ENCODE data around the gene SLC11A2. TPM values are rescaled to one million over a fixed set of nuclear protein-coding genes. Genes with fewer than 3 reads are reported as not detected.

The SLC11A2 gene
- total and polyA plus RNA-seq, 9 of the 15 experiments (the other 6 are each of a cell fraction or from before 2014, with no cell fraction given) = 21.1 to 54.0 (median 32.9) TPM

GRCh38 chr12:51047655-51048540, 21.7 kb upstream of the SLC11A2 start, which contains the start of gene LETMD1 (continued):
- TF ChIP-seq ZBTB5 (IDR thresholded peaks at IDR 0.05) (no peak), NCOA2 (IDR thresholded peaks at IDR 0.05; ENCODE audit: partially characterized antibody in 2 of 2) (no peak), ZNF212 (CRISPR knock-in tag; IDR thresholded peaks at IDR 0.05) (no peak), ZNF766 (CRISPR knock-in tag; conservative IDR thresholded peaks at IDR 0.05) (peak; percentile 70), ZNF41 (CRISPR knock-in tag; conservative IDR thresholded peaks at IDR 0.05) (0 out of 2 replicates have a peak, but pooled peaks have one; percentile 39), HDAC6 (IDR thresholded peaks at IDR 0.05; ENCODE audit: low read depth, low read length) (0 out of 2 replicates have a peak, but pooled peaks have one; percentile 14), MYNN (IDR thresholded peaks at IDR 0.05) (no peak), MYNN (CRISPR knock-in tag; IDR thresholded peaks at IDR 0.05) (no peak), COPS2 (conservative IDR thresholded peaks at IDR 0.05) (no peak), ZNF311 (CRISPR knock-in tag; IDR thresholded peaks at IDR 0.05) (no peak), ZNF121 (CRISPR knock-in tag; conservative IDR thresholded peaks at IDR 0.05) (no peak), CBX8 (IDR thresholded peaks at IDR 0.05; ENCODE audit: borderline replicate concordance, extremely low read depth, low read depth, low read length, poor library complexity, severe bottlenecking) (no peak), THRA (IDR thresholded peaks at IDR 0.05) (no peak), USF1 (CRISPR knock-in tag; IDR thresholded peaks at IDR 0.05) (no peak), ZNF444 (CRISPR knock-in tag; IDR thresholded peaks at IDR 0.05) (no peak), ZBTB34 (CRISPR knock-in tag; IDR thresholded peaks at IDR 0.05) (0 out of 2 replicates have a peak, but pooled peaks have one; percentile 41), CTBP1 (IDR thresholded peaks at IDR 0.05; ENCODE audit: borderline replicate concordance) (peak; percentile 85; the same call in 1 of the 2 replicates)
- TF ChIP-seq, protein P1, sequence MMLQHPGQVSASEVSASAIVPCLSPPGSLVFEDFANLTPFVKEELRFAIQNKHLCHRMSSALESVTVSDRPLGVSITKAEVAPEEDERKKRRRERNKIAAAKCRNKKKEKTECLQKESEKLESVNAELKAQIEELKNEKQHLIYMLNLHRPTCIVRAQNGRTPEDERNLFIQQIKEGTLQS (IDR thresholded peaks at IDR 0.05) = no peak
- TF ChIP-seq, protein P1 (CRISPR knock-in tag; conservative IDR thresholded peaks at IDR 0.05) = no peak
